OCI-LY7 (cell line): ENCODE results near the gene GBA2. TPM values are rescaled to one million over a fixed set of nuclear protein-coding genes. Genes with fewer than 3 reads are reported as not detected.

Experiments used
- BruUV-seq: library from RNA; stranded (reverse); fragments of 400-500 nt; replicated peaks from 2 replicates; lab custom pipeline; 2021; lab: Mats Ljungman, UMichigan
- CTCF ChIA-PET: fragments of 300-600 bp; sonication (Branson Sonifier 250); formaldehyde crosslinking; loops from one replicate; lab custom pipeline; 2022; ENCODE audit warnings: antibody characterized with exemption; ENCODE audit not compliant: unreplicated experiment; lab: Charles Lee
- POLR2A ChIA-PET: fragments of 300-600 bp; sonication (Branson Sonifier 250); formaldehyde crosslinking; loops from one replicate; lab custom pipeline; 2022; ENCODE audit warnings: antibody characterized with exemption; lab: Charles Lee
- DNase-seq: peaks from one replicate; pipeline ENCODE4 v3.0.0-alpha.2; 2015; ENCODE audit warnings: low spot score
- H2AFZ ChIP-seq: fragments of 200-600 bp; sonication (generic), shearing (Covaris generic); 2 replicates; pipeline ENCODE4 v1.6.1; 2014; ENCODE audit warnings: mild to moderate bottlenecking, antibody characterized with exemption, low read length, moderate library complexity
- H3K27ac ChIP-seq: fragments of 200-600 bp; sonication (generic); 2 replicates; pipeline ENCODE4 v1.5.1; 2014; ENCODE audit warnings: mixed run types, low read depth, mild to moderate bottlenecking, moderate library complexity, low read length, inconsistent platforms; ENCODE audit not compliant: poor library complexity, severe bottlenecking
- H3K36me3 ChIP-seq: fragments of 200-600 bp; sonication (generic); 2 replicates; pipeline ENCODE4 v1.6.1; 2014; ENCODE audit warnings: mild to moderate bottlenecking, antibody characterized with exemption, low read length, moderate library complexity, mixed read lengths; ENCODE audit not compliant: insufficient read depth
- H3K4me1 ChIP-seq: fragments of 200-600 bp; sonication (generic); 2 replicates; pipeline ENCODE4 v1.5.1; 2014; ENCODE audit warnings: mild to moderate bottlenecking, low read length; ENCODE audit not compliant: insufficient read depth, poor library complexity, severe bottlenecking
- H3K4me2 ChIP-seq: fragments of 200-600 bp; sonication (generic); 2 replicates; pipeline ENCODE4 v1.6.1; 2014; ENCODE audit warnings: mild to moderate bottlenecking, low read length
- H3K4me3 ChIP-seq: fragments of 200-600 bp; sonication (generic); 2 replicates; pipeline ENCODE4 v1.5.1; 2014; ENCODE audit warnings: mild to moderate bottlenecking, low read depth, low read length; ENCODE audit not compliant: poor library complexity, severe bottlenecking
- H3K79me2 ChIP-seq: fragments of 200-600 bp; sonication (generic); 2 replicates; pipeline ENCODE4 v1.6.1; 2016; ENCODE audit warnings: low read depth, mild to moderate bottlenecking, low read length, moderate library complexity, mixed read lengths; ENCODE audit not compliant: insufficient read depth
- H3K9me2 ChIP-seq: fragments of 200-600 bp; sonication (generic); 2 replicates; pipeline ENCODE4 v1.6.1; 2016; ENCODE audit warnings: mild to moderate bottlenecking, low read length, mixed read lengths; ENCODE audit not compliant: insufficient read depth
- H3K9me3 ChIP-seq: fragments of 200-600 bp; sonication (generic); 2 replicates; pipeline ENCODE4 v1.6.1; 2014; ENCODE audit warnings: mild to moderate bottlenecking, mixed run types, low read length, mixed read lengths
- H4K20me1 ChIP-seq: fragments of 200-600 bp; sonication (generic); 2 replicates; pipeline ENCODE4 v1.6.1; 2014; ENCODE audit warnings: mild to moderate bottlenecking, antibody characterized with exemption, low read length, moderate library complexity, mixed read lengths; ENCODE audit not compliant: insufficient read depth
- CTCF ChIP-seq: fragments of 200-600 bp; sonication (generic); conservative IDR thresholded peaks from 2 replicates; pipeline ENCODE4 v1.5.1; 2014; ENCODE audit warnings: mild to moderate bottlenecking, antibody characterized with exemption, low read length, moderate library complexity, mixed read lengths
- EZH2phosphoT487 ChIP-seq: fragments of 200-600 bp; sonication (generic); IDR thresholded peaks from 2 replicates; pipeline ENCODE4 v1.6.1; 2018; ENCODE audit warnings: low read depth, borderline replicate concordance, mild to moderate bottlenecking, mixed run types, antibody characterized with exemption, low read length, moderate library complexity, mixed read lengths
- intact Hi-C: fragments of 100-400 bp; cut with micrococcal nuclease; formaldehyde crosslinking; loops from one replicate; pipeline ENCODE4 v1.10.0; 2022; ENCODE audit not compliant: unreplicated experiment
- total RNA-seq, 2 experiments: library from RNA; depleted of rRNA in 1 of 2; stranded (reverse); fragments of >200 nt in 1 of 2; shearing (Covaris generic) in 1 of 2; gene quantifications; 2 replicates each; pipeline ENCODE4 v1.2.3, GENCODE V29; 2014 to 2022

Gene GBA2
- total RNA-seq, 2 experiments from 2014 or later = 66.0 to 68.2 TPM

- peak overlapping the region; percentile 94 for H3K27ac ChIP-seq
- TF ChIP-seq CTCF (no peak), EZH2phosphoT487 (no peak)
- CTCF ChIA-PET = no interaction called here
- H3K79me2 ChIP-seq = peaks cover 24% of the 10 kb centered on the region
- BruUV-seq = no TSS peak
- H3K9me3 ChIP-seq = no peaks in the 10 kb centered on the region
- H2AFZ ChIP-seq = no peak overlapping the region
- POLR2A ChIA-PET = interaction anchor here (1.6 kb wide), 1 partner anchor 21 kb away, joined by 4 read pairs; no protein-coding TSS in a partner anchor
- no peaks in the 10 kb centered on the region for H4K20me1 ChIP-seq
- no peaks in the 10 kb centered on the region for H3K9me2 ChIP-seq
- no peak overlapping the region for H3K4me3 ChIP-seq
- peaks cover 22% of the 10 kb centered on the region; the same call in 1 of the 2 replicates for H3K36me3 ChIP-seq
- intact Hi-C loops = loop anchor here (5.0 kb wide), 1 partner anchor 138 kb away; the partner anchor contains the start of gene CD72
- H3K4me2 ChIP-seq = peak overlapping the region; percentile 74; the same call in 1 of the 2 replicates
- no peak for DNase-seq
- H3K4me1 ChIP-seq = peaks cover 67% of the 10 kb centered on the region
Observed at GRCh38 chr9:35755071-35755470, 6.0 kb upstream of the GBA2 start.

- Histone ChIP-seq H3K4me3 (no peak within 1 kb of the TSS), H3K27ac (peak within 1 kb of the TSS; percentile 94), H2AFZ (no peak within 1 kb of the TSS), H3K9me3 (no peaks in the 10 kb centered on the region), H3K4me1 (peaks cover 63% of the 10 kb centered on the region), H3K36me3 (peaks cover 22% of the 10 kb centered on the region; the same call in 1 of the 2 replicates), H3K4me2 (peak within 1 kb of the TSS; percentile 74; the same call in 1 of the 2 replicates), H3K79me2 (peaks cover 17% of the 10 kb centered on the region), H3K9me2 (no peaks in the 10 kb centered on the region), H4K20me1 (no peaks in the 10 kb centered on the region)
- ChIA-PET POLR2A (no interaction called here), CTCF (no interaction called here)
- no peak for DNase-seq
- intact Hi-C loops = no loop called here
- no TSS peak for BruUV-seq
- no peak for TF ChIP-seq CTCF
- no peak for TF ChIP-seq EZH2phosphoT487
Observed at GRCh38 chr9:35754264-35754663, 5.2 kb upstream of the GBA2 start, which contains the start of gene MSMP. MSMP (minus strand) TSS chr9:35754276; CDS start chr9:35754129, 147 bp downstream.

- Histone ChIP-seq H4K20me1 (no peaks in the 10 kb centered on the region), H3K9me3 (no peaks in the 10 kb centered on the region), H3K79me2 (peaks cover 12% of the 10 kb centered on the region), H3K27ac (no peak overlapping the region), H2AFZ (no peak overlapping the region), H3K4me2 (no peak overlapping the region), H3K4me1 (peaks cover 55% of the 10 kb centered on the region), H3K9me2 (no peaks in the 10 kb centered on the region), H3K4me3 (no peak overlapping the region), H3K36me3 (peaks cover 22% of the 10 kb centered on the region; the same call in 1 of the 2 replicates)
- intact Hi-C loops = no loop called here
- TF ChIP-seq CTCF = no peak
- TF ChIP-seq EZH2phosphoT487 = no peak
- POLR2A ChIA-PET = no interaction called here
- DNase-seq = no peak
- CTCF ChIA-PET = no interaction called here
- no TSS peak for BruUV-seq
Observed at GRCh38 chr9:35753466-35753865, 4.4 kb upstream of the GBA2 start.
